NOMO-1 (cell line): ENCODE data around the gene AMH.
A peak's percentile ranks its signal among the peaks of the same experiment; 100 is the strongest.

Source experiments
- DNase-seq, 2 experiments: peaks; one replicate each; lab custom pipeline; 2025; ENCODE audit not compliant: unreplicated experiment in 2 of 2; lab: John Stamatoyannopoulos, UW

AMH gene

GRCh38 chr19:2247433-2248101 lies 1.6 kb upstream of the AMH start:
- no peak for DNase-seq

GRCh38 chr19:2248136-2249009 lies 750 bp upstream of the AMH start:
- DNase-seq: no peak

GRCh38 chr19:2249880-2250765 lies 1.0 kb downstream of the AMH start:
- DNase-seq: no peak

DNA sequence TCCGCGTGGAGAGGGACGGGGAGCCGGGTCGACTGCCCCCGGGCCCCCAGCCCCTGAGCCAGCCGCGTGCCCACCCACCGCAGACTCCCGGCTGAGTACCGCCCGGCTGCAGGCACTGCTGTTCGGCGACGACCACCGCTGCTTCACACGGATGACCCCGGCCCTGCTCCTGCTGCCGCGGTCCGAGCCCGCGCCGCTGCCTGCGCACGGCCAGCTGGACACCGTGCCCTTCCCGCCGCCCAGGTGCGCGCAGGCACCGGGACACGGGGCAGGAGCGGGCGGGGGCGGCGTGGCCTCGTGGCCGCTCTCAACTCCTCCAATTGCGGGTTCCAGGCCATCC lies 1.6 kb downstream of the AMH start:
- DNase-seq: no peak

- no peak for DNase-seq
Observed at GRCh38 chr19:2251106-2252054, 2.3 kb downstream of the AMH start.

DNA sequence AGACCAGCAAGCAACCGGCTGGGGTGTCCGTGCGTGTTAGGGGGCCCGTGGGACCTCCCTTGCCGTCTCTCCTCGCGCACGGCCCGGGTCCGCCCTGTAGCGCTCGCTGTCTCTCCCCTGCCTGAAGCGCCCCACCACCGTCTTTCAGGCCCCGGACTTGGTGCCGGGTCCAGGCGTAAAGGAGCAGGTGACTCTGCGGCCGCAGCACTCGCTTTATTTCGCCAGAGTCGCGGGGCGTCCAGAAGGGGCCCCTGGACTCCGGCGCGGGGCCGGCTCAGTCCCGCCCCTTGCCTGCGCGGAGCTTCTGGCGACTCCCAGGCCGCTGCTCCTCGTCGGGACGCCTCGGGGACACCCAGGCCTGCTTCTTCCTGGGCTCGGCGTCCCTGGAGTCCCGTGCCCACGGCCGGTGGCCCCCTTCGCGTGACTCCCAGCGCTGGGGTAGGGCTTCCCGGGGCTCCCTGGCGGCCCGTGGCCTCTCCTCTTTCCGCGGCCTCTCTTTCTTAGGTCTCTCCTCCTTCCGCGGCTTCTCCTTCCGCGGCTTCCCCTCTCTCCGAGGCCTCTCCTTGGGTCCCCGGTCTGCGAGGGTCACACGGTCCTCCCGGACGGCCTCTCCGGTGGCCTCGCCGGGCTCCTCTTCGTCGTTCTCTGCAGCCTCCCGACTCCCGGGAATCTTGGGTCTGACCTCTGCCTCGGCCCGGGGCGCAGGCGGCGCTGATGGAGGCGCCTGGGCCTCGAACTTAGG lies 3.1 kb downstream of the AMH start:
- peak in 1 of 2 experiments; percentile 29 for DNase-seq

DNA sequence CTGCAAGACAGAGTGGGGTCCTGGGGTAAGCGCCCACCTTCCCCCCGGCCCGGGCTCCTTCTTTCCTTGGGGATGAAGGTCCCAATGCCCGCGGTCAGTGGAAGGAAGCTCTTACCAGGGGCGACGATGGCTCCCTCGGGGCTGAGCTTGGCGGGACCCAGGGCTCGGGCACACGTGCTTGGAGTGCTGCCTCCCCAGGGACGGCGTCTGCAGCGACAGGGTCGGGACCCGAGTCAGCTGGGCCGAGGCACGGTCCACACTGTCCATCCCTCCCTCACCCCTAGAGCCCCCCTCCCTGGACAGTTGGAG lies 3.6 kb downstream of the AMH start:
- no peak for DNase-seq

- peak; percentile 53 to 76 for DNase-seq
Observed at GRCh38 chr19:2253106-2254063, 4.3 kb downstream of the AMH start.

GRCh38 chr19:2254064-2254872 lies 5.1 kb downstream of the AMH start:
- no peak for DNase-seq

DNA sequence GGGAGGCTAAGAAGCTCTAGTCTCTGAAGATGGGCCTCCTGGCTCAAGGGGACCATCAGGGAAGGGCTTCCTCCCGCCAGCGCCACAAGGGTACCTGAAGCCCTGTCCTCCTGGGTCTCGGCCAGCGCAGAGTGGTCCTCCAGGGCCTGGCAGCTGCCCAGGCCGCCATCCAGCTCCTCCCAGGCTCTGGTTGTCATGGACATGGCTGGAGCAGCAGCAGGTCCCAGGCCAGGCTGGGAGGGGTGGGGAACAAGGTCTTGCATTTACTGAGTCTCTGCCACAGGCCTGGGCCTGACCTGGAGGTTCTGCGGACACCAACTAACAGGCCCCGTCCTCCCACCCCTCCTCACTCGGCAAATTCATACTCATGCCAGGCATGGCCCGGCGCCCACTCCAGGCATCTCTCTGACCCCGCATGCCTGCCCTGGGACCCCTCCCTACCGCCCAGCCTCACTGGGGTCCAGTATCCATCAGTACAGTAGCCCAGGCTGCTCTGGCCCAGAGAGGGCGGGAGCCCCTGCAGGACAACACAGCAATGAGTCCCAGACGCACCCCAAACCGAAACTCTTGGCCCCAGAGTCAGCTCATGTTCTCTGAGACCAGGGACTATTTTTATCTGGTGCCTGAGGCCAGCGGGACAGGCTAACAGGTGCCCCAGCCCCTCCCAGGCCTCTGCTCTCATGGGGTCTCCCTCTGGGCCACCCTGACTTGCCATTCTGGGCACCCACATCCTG lies 6.2 kb downstream of the AMH start:
- DNase-seq: no peak

- no peak for DNase-seq
Observed at GRCh38 chr19:2255982-2256685, 7.0 kb downstream of the AMH start, which contains the start of gene JSRP1. Gene JSRP1 (minus strand): TSS chr19:2256417. CDS start chr19:2255314, 1,103 bp downstream.

DNA sequence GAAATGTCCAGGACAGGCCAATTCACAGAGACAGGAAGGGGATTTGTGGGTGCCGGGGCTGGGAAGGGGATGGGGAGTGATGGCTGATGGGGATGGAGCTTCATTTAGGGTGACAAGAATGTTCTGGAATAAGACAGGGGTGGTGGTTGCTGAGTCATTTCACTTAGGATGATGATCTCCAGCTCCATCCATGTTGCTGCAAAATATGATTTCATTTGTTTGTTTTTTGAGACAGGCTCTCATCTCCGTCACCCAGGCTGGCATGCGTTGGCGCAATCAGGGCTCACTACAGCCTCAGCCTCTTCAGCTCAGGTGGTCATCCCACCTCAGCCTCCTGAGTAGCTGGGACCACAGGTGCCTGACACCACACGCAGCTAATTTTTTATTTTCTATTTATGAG lies 10.2 kb downstream of the AMH start:
- no peak for DNase-seq

- no peak for DNase-seq
Observed at GRCh38 chr19:2260341-2260805, 11.2 kb downstream of the AMH start.

GRCh38 chr19:2261438-2262172 lies 12.5 kb downstream of the AMH start:
- no peak for DNase-seq

GRCh38 chr19:2266183-2266993 lies 17.3 kb downstream of the AMH start:
- peak; percentile 78 to 80 for DNase-seq
